Stimulated activated naive B cell treated with anti-CD40 and anti-IgM and Interleukin-4, amounts not matched to agents 10 μg/mL and 1 μg/mL and 100 μg/mL, for 72 hours (primary cell): ENCODE results near the gene USP46.

ENCODE experiments used
- ATAC-seq, 2 donors: fragments of 150-1000 bp; cut with Tn5 transposase; replicated peaks; 2 replicates each; pipeline ENCODE4 v1.10.0; 2021; ENCODE audit warnings: moderate library complexity in 1 of 2
- DNase-seq: peaks from one replicate; pipeline ENCODE4 v3.0.0; 2021
- H3K27ac Mint-ChIP-seq: one replicate; pipeline ENCODE4 v1.8.0; 2022; ENCODE audit warnings: mild to moderate bottlenecking, mixed read lengths
- H3K27me3 Mint-ChIP-seq, 2 donors: one replicate each; pipeline ENCODE4 v1.8.0; 2022; ENCODE audit warnings: mixed read lengths in 2 of 2
- H3K36me3 Mint-ChIP-seq, 2 donors: one replicate each; pipeline ENCODE4 v1.8.0; 2022; ENCODE audit warnings: mixed read lengths in 2 of 2, mild to moderate bottlenecking in 1 of 2
- H3K4me1 Mint-ChIP-seq, 2 donors: one replicate each; pipeline ENCODE4 v1.8.0; 2022; ENCODE audit warnings: mixed read lengths in 2 of 2, mild to moderate bottlenecking in 1 of 2
- H3K4me3 Mint-ChIP-seq, 2 donors: one replicate each; pipeline ENCODE4 v1.8.0; 2022; ENCODE audit warnings: mild to moderate bottlenecking in 2 of 2, mixed read lengths in 2 of 2, moderate library complexity in 1 of 2
- H3K9me3 Mint-ChIP-seq, 2 donors: one replicate each; pipeline ENCODE4 v1.8.0; 2022; ENCODE audit warnings: mixed read lengths in 2 of 2, mild to moderate bottlenecking in 1 of 2

USP46 gene

GRCh38 chr4:52622564-52622963, 36.5 kb downstream of the USP46 start:
- Mint-ChIP-seq H3K27me3 (no peaks in the 10 kb centered on the region), H3K9me3 (no peaks in the 10 kb centered on the region), H3K4me1 (no peaks in the 10 kb centered on the region), H3K36me3 (peaks cover 25 to 33% of the 10 kb centered on the region in 2 donors), H3K27ac (no peak overlapping the region), H3K4me3 (no peak overlapping the region)
- no peak for ATAC-seq
- no peak for DNase-seq

- ATAC-seq (no peak), DNase-seq (no peak)
- Mint-ChIP-seq H3K36me3 (peaks cover 25 to 33% of the 10 kb centered on the region in 2 donors), H3K4me3 (no peak overlapping the region), H3K27me3 (no peaks in the 10 kb centered on the region), H3K4me1 (no peaks in the 10 kb centered on the region), H3K27ac (no peak overlapping the region), H3K9me3 (no peaks in the 10 kb centered on the region)
Measured at GRCh38 chr4:52621567-52621966, 37.5 kb downstream of the USP46 start.

GRCh38 chr4:52619591-52619931, 39.5 kb downstream of the USP46 start:
- DNase-seq (no peak), ATAC-seq (no peak)
- Mint-ChIP-seq H3K4me3 (no peak overlapping the region), H3K27me3 (no peaks in the 10 kb centered on the region), H3K4me1 (no peaks in the 10 kb centered on the region), H3K9me3 (no peaks in the 10 kb centered on the region), H3K36me3 (peaks cover 20 to 25% of the 10 kb centered on the region in 2 donors), H3K27ac (no peak overlapping the region)

GRCh38 chr4:52618795-52619590, 40.1 kb downstream of the USP46 start:
- H3K27me3 Mint-ChIP-seq, result no peaks in the 10 kb centered on the region
- ATAC-seq, result no peak
- no peak for DNase-seq
- H3K4me1 Mint-ChIP-seq, result no peaks in the 10 kb centered on the region
- H3K4me3 Mint-ChIP-seq, result no peak overlapping the region
- H3K27ac Mint-ChIP-seq, result no peak overlapping the region
- peaks cover 18 to 22% of the 10 kb centered on the region in 2 donors for H3K36me3 Mint-ChIP-seq
- H3K9me3 Mint-ChIP-seq, result no peaks in the 10 kb centered on the region

- no peaks in the 10 kb centered on the region for H3K9me3 Mint-ChIP-seq
- DNase-seq (no peak), ATAC-seq (no peak)
- no peaks in the 10 kb centered on the region for H3K27me3 Mint-ChIP-seq
- peaks cover 21 to 24% of the 10 kb centered on the region in 2 donors for H3K36me3 Mint-ChIP-seq
- no peak overlapping the region for H3K27ac Mint-ChIP-seq
- no peaks in the 10 kb centered on the region for H3K4me1 Mint-ChIP-seq
- no peak overlapping the region for H3K4me3 Mint-ChIP-seq
Measured at GRCh38 chr4:52617336-52618020, 41.6 kb downstream of the USP46 start.

GRCh38 chr4:52614241-52614640, 44.9 kb downstream of the USP46 start:
- H3K4me3 Mint-ChIP-seq, result no peak overlapping the region
- no peaks in the 10 kb centered on the region for H3K4me1 Mint-ChIP-seq
- DNase-seq (no peak), ATAC-seq (no peak)
- peaks cover 0 to 2% of the 10 kb centered on the region in 2 donors for H3K9me3 Mint-ChIP-seq
- peaks cover 39% of the 10 kb centered on the region in 2 donors for H3K36me3 Mint-ChIP-seq
- no peaks in the 10 kb centered on the region for H3K27me3 Mint-ChIP-seq
- H3K27ac Mint-ChIP-seq, result no peak overlapping the region

GRCh38 chr4:52612341-52612740, 46.8 kb downstream of the USP46 start:
- no peak for ATAC-seq

GRCh38 chr4:52611030-52611555, 48.0 kb downstream of the USP46 start:
- no peak overlapping the region for H3K4me3 Mint-ChIP-seq
- ATAC-seq (no peak), DNase-seq (no peak)
- H3K36me3 Mint-ChIP-seq, result peaks cover 61 to 63% of the 10 kb centered on the region in 2 donors
- no peaks in the 10 kb centered on the region for H3K4me1 Mint-ChIP-seq
- no peaks in the 10 kb centered on the region for H3K27me3 Mint-ChIP-seq
- peaks cover 8 to 9% of the 10 kb centered on the region in 2 donors for H3K9me3 Mint-ChIP-seq
- H3K27ac Mint-ChIP-seq, result no peak overlapping the region

More at GRCh38 chr4:52612341-52612740, 46.8 kb downstream of the USP46 start:
- Mint-ChIP-seq H3K27me3 (no peaks in the 10 kb centered on the region), H3K4me3 (no peak overlapping the region), H3K36me3 (peaks cover 49 to 51% of the 10 kb centered on the region in 2 donors), H3K27ac (no peak overlapping the region), H3K9me3 (peaks cover 0 to 2% of the 10 kb centered on the region in 2 donors), H3K4me1 (no peaks in the 10 kb centered on the region)
- no peak for DNase-seq

- DNase-seq (no peak), ATAC-seq (no peak)
- Mint-ChIP-seq H3K4me3 (no peak overlapping the region), H3K4me1 (no peaks in the 10 kb centered on the region), H3K9me3 (peaks cover 8 to 9% of the 10 kb centered on the region in 2 donors), H3K27me3 (no peaks in the 10 kb centered on the region), H3K27ac (no peak overlapping the region), H3K36me3 (peaks cover 57 to 61% of the 10 kb centered on the region in 2 donors)
Measured at GRCh38 chr4:52606726-52607125, 52.4 kb downstream of the USP46 start.

- H3K36me3 Mint-ChIP-seq, result peaks cover 51 to 56% of the 10 kb centered on the region in 2 donors
- H3K27me3 Mint-ChIP-seq, result no peaks in the 10 kb centered on the region
- no peak for ATAC-seq
- no peak for DNase-seq
- H3K9me3 Mint-ChIP-seq, result peaks cover 8 to 9% of the 10 kb centered on the region in 2 donors
- H3K4me3 Mint-ChIP-seq, result no peak overlapping the region
- no peak overlapping the region for H3K27ac Mint-ChIP-seq
- H3K4me1 Mint-ChIP-seq, result no peaks in the 10 kb centered on the region
Measured at GRCh38 chr4:52606040-52606439, 53.1 kb downstream of the USP46 start.

GRCh38 chr4:52604215-52604614, 54.9 kb downstream of the USP46 start:
- peaks cover 40 to 53% of the 10 kb centered on the region in 2 donors for H3K36me3 Mint-ChIP-seq
- DNase-seq (no peak), ATAC-seq (no peak)
- no peaks in the 10 kb centered on the region for H3K27me3 Mint-ChIP-seq
- no peak overlapping the region for H3K27ac Mint-ChIP-seq
- no peaks in the 10 kb centered on the region for H3K4me1 Mint-ChIP-seq
- H3K4me3 Mint-ChIP-seq, result no peak overlapping the region
- H3K9me3 Mint-ChIP-seq, result peaks cover 6 to 9% of the 10 kb centered on the region in 2 donors

GRCh38 chr4:52600275-52600674, 58.8 kb downstream of the USP46 start:
- no peak overlapping the region for H3K27ac Mint-ChIP-seq
- no peak for DNase-seq
- H3K27me3 Mint-ChIP-seq, result no peaks in the 10 kb centered on the region

GRCh38 chr4:52595001-52595400, 64.1 kb downstream of the USP46 start:
- no peaks in the 10 kb centered on the region for H3K4me1 Mint-ChIP-seq
- H3K27me3 Mint-ChIP-seq, result no peaks in the 10 kb centered on the region
- no peaks in the 10 kb centered on the region for H3K9me3 Mint-ChIP-seq
- no peak overlapping the region for H3K4me3 Mint-ChIP-seq
- ATAC-seq (no peak), DNase-seq (no peak)
- no peak overlapping the region for H3K27ac Mint-ChIP-seq
- peaks cover 19 to 37% of the 10 kb centered on the region in 2 donors for H3K36me3 Mint-ChIP-seq

More at GRCh38 chr4:52600275-52600674, 58.8 kb downstream of the USP46 start:
- Mint-ChIP-seq H3K36me3 (peaks cover 21 to 48% of the 10 kb centered on the region in 2 donors), H3K4me1 (no peaks in the 10 kb centered on the region), H3K4me3 (no peak overlapping the region), H3K9me3 (no peaks in the 10 kb centered on the region)
- no peak for ATAC-seq

- Mint-ChIP-seq H3K36me3 (peaks cover 12 to 18% of the 10 kb centered on the region in 2 donors), H3K9me3 (no peaks in the 10 kb centered on the region), H3K27me3 (no peaks in the 10 kb centered on the region), H3K27ac (no peak overlapping the region), H3K4me1 (no peaks in the 10 kb centered on the region), H3K4me3 (no peak overlapping the region)
- ATAC-seq, result no peak
- no peak for DNase-seq
Measured at GRCh38 chr4:52592287-52592686, 66.8 kb downstream of the USP46 start.
